Stimulated activated CD8-positive, alpha-beta memory T cell treated with anti-CD3 and anti-CD28 coated beads, Interleukin-12 subunit alpha, Interleukin-12 subunit beta, amount 100 ng/mL, for 4 hours (primary cell): Measurements from ENCODE around the gene DPCD.
A peak's percentile ranks its signal among the peaks of the same experiment; 100 is the strongest.

Source experiments
- DNase-seq: peaks from one replicate; pipeline ENCODE4 v3.0.0-alpha.2; 2020; ENCODE audit warnings: low read depth

DPCD gene

GRCh38 chr10:101567165-101568006 is 20.7 kb upstream of the DPCD start:
- DNase-seq: no peak

GRCh38 chr10:101568054-101568745 is 19.9 kb upstream of the DPCD start:
- DNase-seq: no peak

- DNase-seq: no peak
Observed at GRCh38 chr10:101569323-101569621, 18.8 kb upstream of the DPCD start.

GRCh38 chr10:101569622-101570427 is 18.3 kb upstream of the DPCD start:
- peak; percentile 70 for DNase-seq

- no peak for DNase-seq
Observed at GRCh38 chr10:101570428-101571270, 17.5 kb upstream of the DPCD start.

- DNase-seq: no peak
Observed at GRCh38 chr10:101571271-101571925, 16.7 kb upstream of the DPCD start.

- no peak for DNase-seq
Observed at GRCh38 chr10:101572126-101572525, 16.0 kb upstream of the DPCD start.

- DNase-seq: no peak
Observed at GRCh38 chr10:101572785-101573184, 15.3 kb upstream of the DPCD start.

GRCh38 chr10:101573885-101574753 is 14.0 kb upstream of the DPCD start:
- DNase-seq: no peak

- DNase-seq: no peak
Observed at GRCh38 chr10:101575091-101575490, 13.0 kb upstream of the DPCD start.

GRCh38 chr10:101575580-101576210 is 12.4 kb upstream of the DPCD start:
- no peak for DNase-seq

GRCh38 chr10:101576211-101576863 is 11.8 kb upstream of the DPCD start:
- no peak for DNase-seq

GRCh38 chr10:101577121-101577871 is 10.8 kb upstream of the DPCD start:
- no peak for DNase-seq

GRCh38 chr10:101578192-101578591 is 9.9 kb upstream of the DPCD start:
- DNase-seq: no peak

- no peak for DNase-seq
Observed at GRCh38 chr10:101578803-101579515, 9.2 kb upstream of the DPCD start.

- no peak for DNase-seq
Observed at GRCh38 chr10:101579516-101579870, 8.6 kb upstream of the DPCD start.

GRCh38 chr10:101580486-101581399 is 7.4 kb upstream of the DPCD start:
- no peak for DNase-seq
